SU-DHL-6 (cell line): Measurements from ENCODE around the gene SPAG9.

Source experiments
- H2AFZ ChIP-seq: fragments of 200-600 bp; sonication (generic); 2 replicates; pipeline ENCODE4 v1.6.1; 2014; ENCODE audit warnings: low read depth, mild to moderate bottlenecking, moderate library complexity, mixed read lengths, antibody characterized with exemption, low read length; ENCODE audit not compliant: severe bottlenecking
- H3F3A ChIP-seq: fragments of 200-600 bp; shearing (Covaris generic); 2 replicates; pipeline ENCODE4 v1.6.0; 2016; ENCODE audit warnings: antibody characterized with exemption, mild to moderate bottlenecking; ENCODE audit not compliant: insufficient read depth
- H3K27ac ChIP-seq: fragments of 200-600 bp; sonication (generic); 2 replicates; pipeline ENCODE4 v1.5.1; 2016; ENCODE audit warnings: low read depth, mild to moderate bottlenecking, low read length, moderate library complexity, mixed read lengths
- H3K27me3 ChIP-seq: fragments of 200-600 bp; sonication (generic), shearing (Covaris generic); 2 replicates; pipeline ENCODE4 v1.6.0; 2014; ENCODE audit warnings: mild to moderate bottlenecking, low read length
- H3K36me3 ChIP-seq: fragments of 200-600 bp; sonication (generic); 2 replicates; pipeline ENCODE4 v1.6.1; 2014; ENCODE audit warnings: mild to moderate bottlenecking, low read length, mixed read lengths
- H3K4me2 ChIP-seq: fragments of 300-600, 200-600 bp; shearing (Covaris generic), sonication (generic); 2 replicates; pipeline ENCODE4 v1.6.0; 2014; ENCODE audit warnings: low read length, low read depth, mild to moderate bottlenecking; ENCODE audit not compliant: poor library complexity, severe bottlenecking
- H3K4me3 ChIP-seq: fragments of 200-600 bp; sonication (generic); 2 replicates; pipeline ENCODE4 v1.5.1; 2014; ENCODE audit warnings: antibody characterized with exemption, low read length, mild to moderate bottlenecking, mixed read lengths; ENCODE audit not compliant: insufficient read depth, poor library complexity, severe bottlenecking
- H3K79me2 ChIP-seq: fragments of 200-600 bp; sonication (generic); 2 replicates; pipeline ENCODE4 v1.6.1; 2014; ENCODE audit warnings: mild to moderate bottlenecking, low read length, moderate library complexity; ENCODE audit not compliant: insufficient read depth
- H3K9ac ChIP-seq: fragments of 200-600 bp; sonication (generic); 2 replicates; pipeline ENCODE4 v1.7.0; 2014; ENCODE audit warnings: mild to moderate bottlenecking, low read length
- H3K9me2 ChIP-seq: fragments of 200-600 bp; sonication (generic); replicated peaks from 2 replicates; pipeline ENCODE4 v1.6.1; 2014; ENCODE audit warnings: low read length; ENCODE audit not compliant: insufficient read depth
- H3K9me3 ChIP-seq: fragments of 200-600 bp; sonication (generic); 2 replicates; pipeline ENCODE4 v1.6.1; 2014; ENCODE audit warnings: low read length, mixed read lengths; ENCODE audit not compliant: insufficient read depth
- H4K20me1 ChIP-seq: fragments of 200-600 bp; sonication (generic); 2 replicates; pipeline ENCODE4 v1.6.1; 2014; ENCODE audit warnings: low read depth, mild to moderate bottlenecking, antibody characterized with exemption, low read length, moderate library complexity, mixed read lengths
- EZH2phosphoT487 ChIP-seq: fragments of 200-600 bp; sonication (generic), shearing (Covaris generic); conservative IDR thresholded peaks from 2 replicates; pipeline ENCODE4 v1.6.1; 2018; ENCODE audit warnings: mild to moderate bottlenecking, antibody characterized with exemption, low read length, moderate library complexity, mixed read lengths
- TF ChIP-seq, protein P1 (sequence below): fragments of 200-600 bp; sonication (generic); IDR thresholded peaks from one replicate; pipeline ENCODE4 v1.5.1; 2017; ENCODE audit warnings: antibody characterized with exemption, mild to moderate bottlenecking, low read length, moderate library complexity; ENCODE audit not compliant: insufficient read depth, poor library complexity, severe bottlenecking

The SPAG9 gene

DNA sequence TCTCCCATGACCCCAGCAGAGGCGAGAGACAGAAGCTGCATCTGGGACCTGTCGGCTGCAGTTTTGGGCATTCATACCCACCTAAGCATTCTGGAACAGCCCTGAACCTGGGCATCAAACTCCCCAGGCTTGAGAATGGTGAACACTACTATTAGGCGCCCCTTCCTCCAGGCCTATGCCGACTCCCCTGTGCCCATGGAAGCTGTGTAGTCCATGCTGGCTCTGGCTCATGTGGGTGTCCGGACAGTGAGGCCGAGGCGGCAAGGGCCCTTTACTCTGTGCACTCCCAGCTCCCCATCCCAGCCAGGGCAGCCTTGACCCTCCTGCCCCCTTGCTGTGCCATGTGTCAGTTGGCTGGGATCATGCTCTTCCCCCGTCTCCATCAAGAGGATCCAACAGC is 165.5 kb downstream of the SPAG9 start:
- no peak for TF ChIP-seq EZH2phosphoT487
- TF ChIP-seq, protein P1, sequence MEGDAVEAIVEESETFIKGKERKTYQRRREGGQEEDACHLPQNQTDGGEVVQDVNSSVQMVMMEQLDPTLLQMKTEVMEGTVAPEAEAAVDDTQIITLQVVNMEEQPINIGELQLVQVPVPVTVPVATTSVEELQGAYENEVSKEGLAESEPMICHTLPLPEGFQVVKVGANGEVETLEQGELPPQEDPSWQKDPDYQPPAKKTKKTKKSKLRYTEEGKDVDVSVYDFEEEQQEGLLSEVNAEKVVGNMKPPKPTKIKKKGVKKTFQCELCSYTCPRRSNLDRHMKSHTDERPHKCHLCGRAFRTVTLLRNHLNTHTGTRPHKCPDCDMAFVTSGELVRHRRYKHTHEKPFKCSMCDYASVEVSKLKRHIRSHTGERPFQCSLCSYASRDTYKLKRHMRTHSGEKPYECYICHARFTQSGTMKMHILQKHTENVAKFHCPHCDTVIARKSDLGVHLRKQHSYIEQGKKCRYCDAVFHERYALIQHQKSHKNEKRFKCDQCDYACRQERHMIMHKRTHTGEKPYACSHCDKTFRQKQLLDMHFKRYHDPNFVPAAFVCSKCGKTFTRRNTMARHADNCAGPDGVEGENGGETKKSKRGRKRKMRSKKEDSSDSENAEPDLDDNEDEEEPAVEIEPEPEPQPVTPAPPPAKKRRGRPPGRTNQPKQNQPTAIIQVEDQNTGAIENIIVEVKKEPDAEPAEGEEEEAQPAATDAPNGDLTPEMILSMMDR = no peak
- Histone ChIP-seq H3K4me3 (no peak overlapping the region), H3K27ac (no peak overlapping the region), H3K79me2 (no peaks in the 10 kb centered on the region), H2AFZ (no peak overlapping the region), H4K20me1 (no peaks in the 10 kb centered on the region), H3K9me2 (no peaks in the 10 kb centered on the region), H3K9me3 (no peaks in the 10 kb centered on the region), H3K9ac (no peak overlapping the region), H3F3A (no peaks in the 10 kb centered on the region), H3K4me2 (no peak overlapping the region), H3K27me3 (no peaks in the 10 kb centered on the region), H3K36me3 (no peaks in the 10 kb centered on the region)

DNA sequence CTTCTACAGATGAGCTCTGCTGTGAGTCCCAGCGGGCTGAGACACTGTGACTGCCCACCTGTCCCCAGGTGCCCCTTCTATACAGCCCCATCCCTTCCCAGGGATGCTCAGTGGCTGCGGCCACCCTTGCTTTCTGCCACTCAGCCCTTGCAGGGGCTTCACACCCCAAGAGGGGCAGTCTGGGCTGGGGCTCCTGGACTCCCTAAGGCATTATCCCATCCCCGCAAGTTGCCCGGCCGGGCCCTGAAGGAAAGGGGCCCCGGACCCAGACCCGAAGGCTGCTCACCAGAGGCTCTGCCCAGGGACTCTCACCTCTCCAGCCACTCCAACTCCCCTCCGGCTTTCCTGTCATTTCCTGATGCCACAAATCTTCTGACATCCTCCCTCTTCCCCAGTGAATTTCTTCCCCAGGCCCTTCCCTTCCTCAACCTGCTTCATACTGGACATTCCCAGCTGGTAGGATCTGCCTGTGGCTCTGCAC is 166.0 kb downstream of the SPAG9 start:
- no peak overlapping the region for H2AFZ ChIP-seq
- H3K9me2 ChIP-seq = no peaks in the 10 kb centered on the region
- H3K4me2 ChIP-seq = no peak overlapping the region
- no peak overlapping the region for H3K9ac ChIP-seq
- no peaks in the 10 kb centered on the region for H3K36me3 ChIP-seq
- H3K79me2 ChIP-seq = no peaks in the 10 kb centered on the region
- H3K27me3 ChIP-seq = no peaks in the 10 kb centered on the region
- no peaks in the 10 kb centered on the region for H4K20me1 ChIP-seq
- H3F3A ChIP-seq = no peaks in the 10 kb centered on the region
- no peak overlapping the region for H3K27ac ChIP-seq
- no peak overlapping the region for H3K4me3 ChIP-seq
- TF ChIP-seq, protein P1 = no peak
- TF ChIP-seq EZH2phosphoT487 = no peak
- H3K9me3 ChIP-seq = no peaks in the 10 kb centered on the region

DNA sequence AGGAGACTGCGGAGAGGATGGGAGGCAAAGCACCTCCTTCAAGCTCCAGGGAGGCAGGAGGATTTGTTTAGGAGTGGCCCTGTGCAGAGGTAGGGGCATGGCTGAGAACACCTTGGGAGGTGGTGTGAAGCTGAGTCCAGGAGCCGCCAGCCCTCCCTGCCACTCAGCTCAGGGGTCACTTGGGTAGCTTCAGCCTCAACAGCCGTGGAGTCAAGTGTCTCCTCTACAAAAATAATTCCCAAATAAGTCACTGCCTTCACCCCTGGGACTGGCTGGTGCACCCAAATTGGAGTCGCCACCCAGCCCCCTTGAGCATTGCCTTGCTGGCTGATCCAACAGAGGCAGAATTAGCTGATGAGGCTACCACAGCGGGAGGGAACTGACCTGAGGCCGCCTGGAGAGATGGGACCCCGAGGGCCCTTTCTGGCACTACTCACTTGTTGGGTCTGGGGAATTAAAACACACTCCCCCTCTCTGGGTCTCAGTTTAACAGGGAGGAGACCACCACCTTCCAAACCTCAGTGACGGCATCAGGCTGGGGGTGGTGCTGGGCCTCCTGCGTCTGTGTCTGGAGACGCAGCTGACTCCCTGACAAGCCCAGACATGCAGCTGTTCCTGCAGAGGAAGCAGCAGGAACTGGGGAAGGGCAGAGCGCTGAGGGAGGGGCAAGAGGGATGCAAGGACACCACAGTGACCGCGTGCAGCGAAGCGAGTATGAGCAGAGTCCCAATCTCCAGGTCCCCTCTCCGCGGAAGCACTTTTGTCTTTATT is 166.7 kb downstream of the SPAG9 start:
- H3K36me3 ChIP-seq = no peaks in the 10 kb centered on the region
- H3K4me3 ChIP-seq = no peak overlapping the region
- H3K27ac ChIP-seq = no peak overlapping the region
- no peak overlapping the region for H2AFZ ChIP-seq
- H3K9me3 ChIP-seq = no peaks in the 10 kb centered on the region
- no peaks in the 10 kb centered on the region for H3K27me3 ChIP-seq
- no peak overlapping the region for H3K9ac ChIP-seq
- no peaks in the 10 kb centered on the region for H3K9me2 ChIP-seq
- no peaks in the 10 kb centered on the region for H3F3A ChIP-seq
- H3K4me2 ChIP-seq = no peak overlapping the region
- no peaks in the 10 kb centered on the region for H4K20me1 ChIP-seq
- H3K79me2 ChIP-seq = no peaks in the 10 kb centered on the region
- TF ChIP-seq EZH2phosphoT487 = no peak
- TF ChIP-seq, protein P1 = no peak
